Measurements from ENCODE around the gene HTRA2.
A peak's percentile ranks its signal among the peaks of the same experiment; 100 is the strongest.
"Not testable (repeated sequence)": the region's sequence is repeated elsewhere in the genome, so short reads cannot be mapped to it uniquely, and the experiment has no call there.

Gene HTRA2

GRCh38 chr2:74529357-74530238 lies at the start of gene HTRA2, which contains the start of gene AUP1:
TSS of gene HTRA2 (plus strand) at chr2:74529933. CDS start at chr2:74530007, 74 bp downstream.
TSS of gene AUP1 (minus strand) at chr2:74529706. CDS start at chr2:74529629, 77 bp downstream.
- peak; percentile 99 for DNase-seq (ENCODE audit: low spot score)

DNA sequence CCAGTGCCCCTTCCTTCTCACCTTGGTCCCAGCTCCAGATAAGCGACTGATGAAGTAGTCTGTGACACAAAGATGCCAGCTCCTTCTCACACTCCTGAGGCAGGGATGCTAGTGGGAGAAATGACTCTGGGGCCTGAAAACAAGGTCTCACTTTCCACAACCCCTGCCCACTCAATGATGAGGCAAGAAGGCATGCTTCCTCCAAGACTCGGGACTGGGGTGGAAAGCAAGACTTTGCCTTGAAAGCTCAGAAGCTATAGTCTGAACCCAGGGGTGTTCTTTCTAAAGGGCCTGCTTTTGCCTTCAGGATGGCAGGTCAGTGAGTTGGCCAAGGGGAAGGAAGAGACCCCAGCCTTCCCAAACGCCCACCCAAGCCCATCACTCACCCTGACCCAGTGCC lies 48.3 kb upstream of the HTRA2 start:
- DNase-seq (ENCODE audit: low spot score) = no peak

- peak; percentile 50 for DNase-seq (ENCODE audit: low spot score)
These were observed 47.6 kb upstream of the HTRA2 start for GRCh38 chr2:74481961-74482800.

DNA sequence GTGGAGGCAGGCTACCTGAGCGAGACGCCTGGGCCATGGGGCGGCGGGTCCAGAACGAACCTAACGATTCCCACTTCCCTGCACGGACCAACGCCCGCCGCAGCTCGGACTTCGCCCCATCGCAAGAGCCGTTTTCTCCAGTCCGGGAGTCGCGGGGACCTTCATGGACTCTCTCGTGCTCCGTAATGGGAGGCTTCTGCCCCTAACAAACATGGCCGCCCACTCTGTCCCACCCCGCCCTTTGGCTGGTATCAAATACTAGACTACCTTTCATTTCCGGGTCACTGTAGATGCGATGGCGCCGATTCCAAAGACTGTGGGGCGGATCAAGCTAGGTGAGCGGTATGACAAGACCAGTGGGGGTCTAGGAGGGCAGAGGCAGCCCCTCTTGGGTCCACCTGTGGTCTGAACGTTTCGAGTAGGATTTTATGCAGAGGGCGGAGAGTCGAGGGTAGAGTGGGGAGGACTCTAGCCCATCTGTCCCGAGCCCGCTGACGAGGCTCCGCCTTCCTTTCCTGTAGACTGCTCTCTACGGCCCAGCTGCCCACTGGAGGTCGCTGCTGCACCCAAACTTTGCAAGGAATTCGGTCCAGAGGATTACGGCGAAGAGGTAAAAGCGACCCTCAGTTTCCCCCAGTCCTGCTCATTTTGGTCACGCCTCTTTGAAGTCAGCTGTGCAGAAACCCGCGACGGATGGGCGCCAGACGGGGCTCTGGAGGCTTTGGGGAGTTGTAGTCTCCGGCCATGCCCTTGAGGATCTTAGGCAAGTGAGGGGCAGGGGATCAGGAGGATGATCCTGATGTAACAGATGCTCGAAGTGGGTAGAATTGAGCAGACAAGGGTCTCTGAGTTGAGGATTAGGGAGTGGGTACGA lies 46.7 kb upstream of the HTRA2 start, which contains the start of the genes CCDC142 and TTC31:
Gene CCDC142 (minus strand): TSS at position 198 of the 874 bp plus-strand sequence. CDS start 161 bp downstream, at position 37.
Gene TTC31 (plus strand): TSS at position 281 of the 874 bp plus-strand sequence. CDS start 15 bp downstream, at position 296.
- DNase-seq (ENCODE audit: low spot score) = peak; percentile 92

DNA sequence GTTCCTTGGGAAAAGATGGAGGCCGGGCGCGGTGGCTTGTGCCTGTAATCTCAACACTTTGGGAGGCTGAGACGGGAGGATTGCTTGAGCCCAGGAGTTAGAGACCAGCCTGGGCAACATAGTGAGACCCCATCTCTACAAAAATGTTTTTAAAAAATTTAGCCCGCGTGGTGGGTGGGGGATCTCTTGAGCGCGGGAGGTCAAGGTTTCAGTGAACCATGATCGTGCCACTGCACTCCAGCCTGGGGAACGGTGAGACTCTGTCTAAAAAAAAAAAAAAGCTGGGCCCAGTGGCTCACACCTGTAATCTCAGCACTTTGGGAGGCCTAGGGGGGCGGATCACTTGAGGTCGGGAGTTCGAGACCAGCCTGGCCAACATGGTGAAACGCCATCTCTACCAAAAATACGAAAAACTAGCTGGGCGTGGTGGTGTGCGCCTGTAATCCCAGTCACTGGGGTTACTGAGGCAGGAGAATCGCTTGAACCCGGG lies 46.0 kb upstream of the HTRA2 start:
- not testable (repeated sequence) for DNase-seq (ENCODE audit: low spot score)

DNA sequence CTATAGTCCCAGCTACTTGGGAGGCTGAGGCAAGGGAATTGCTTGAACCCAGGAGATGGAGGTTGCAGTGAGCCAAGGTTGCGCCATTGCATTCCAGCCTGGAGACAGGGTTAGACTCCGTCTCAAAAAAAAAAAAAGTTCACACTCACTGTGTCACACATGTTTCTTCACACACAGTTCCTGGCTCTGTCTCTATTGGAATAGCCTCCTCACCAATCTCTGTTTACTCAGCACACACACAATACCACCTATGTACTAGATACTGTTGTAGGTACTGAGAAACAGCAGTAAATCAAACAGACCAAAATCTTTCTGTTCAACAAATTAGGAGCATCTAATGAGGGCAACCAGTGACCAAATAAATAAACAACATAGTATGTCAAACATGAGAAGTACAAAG lies 43.6 kb upstream of the HTRA2 start:
- DNase-seq (ENCODE audit: low spot score) = no peak

GRCh38 chr2:74488643-74489481 lies 40.9 kb upstream of the HTRA2 start:
- DNase-seq (ENCODE audit: low spot score) = no peak

DNA sequence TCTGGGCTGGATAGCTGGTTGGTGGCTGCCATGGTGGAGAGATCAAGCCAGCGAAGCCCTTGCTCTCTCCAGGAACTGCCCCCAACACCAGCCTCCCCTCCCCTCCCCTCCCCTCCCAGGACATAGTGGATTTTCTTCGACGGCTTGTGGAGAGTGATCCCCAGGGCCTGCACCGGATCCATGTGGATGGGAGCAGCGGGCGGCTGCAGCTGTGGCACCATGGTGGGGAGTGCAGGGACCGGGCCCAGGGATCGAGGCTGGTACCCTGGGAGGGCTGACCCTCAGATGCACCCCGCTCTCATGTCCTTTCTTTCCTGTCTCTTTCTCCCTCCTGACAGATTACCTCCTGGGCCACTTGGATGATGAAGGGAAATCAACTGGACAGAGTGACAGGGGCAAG lies 39.8 kb upstream of the HTRA2 start:
- DNase-seq (ENCODE audit: low spot score) = no peak

DNA sequence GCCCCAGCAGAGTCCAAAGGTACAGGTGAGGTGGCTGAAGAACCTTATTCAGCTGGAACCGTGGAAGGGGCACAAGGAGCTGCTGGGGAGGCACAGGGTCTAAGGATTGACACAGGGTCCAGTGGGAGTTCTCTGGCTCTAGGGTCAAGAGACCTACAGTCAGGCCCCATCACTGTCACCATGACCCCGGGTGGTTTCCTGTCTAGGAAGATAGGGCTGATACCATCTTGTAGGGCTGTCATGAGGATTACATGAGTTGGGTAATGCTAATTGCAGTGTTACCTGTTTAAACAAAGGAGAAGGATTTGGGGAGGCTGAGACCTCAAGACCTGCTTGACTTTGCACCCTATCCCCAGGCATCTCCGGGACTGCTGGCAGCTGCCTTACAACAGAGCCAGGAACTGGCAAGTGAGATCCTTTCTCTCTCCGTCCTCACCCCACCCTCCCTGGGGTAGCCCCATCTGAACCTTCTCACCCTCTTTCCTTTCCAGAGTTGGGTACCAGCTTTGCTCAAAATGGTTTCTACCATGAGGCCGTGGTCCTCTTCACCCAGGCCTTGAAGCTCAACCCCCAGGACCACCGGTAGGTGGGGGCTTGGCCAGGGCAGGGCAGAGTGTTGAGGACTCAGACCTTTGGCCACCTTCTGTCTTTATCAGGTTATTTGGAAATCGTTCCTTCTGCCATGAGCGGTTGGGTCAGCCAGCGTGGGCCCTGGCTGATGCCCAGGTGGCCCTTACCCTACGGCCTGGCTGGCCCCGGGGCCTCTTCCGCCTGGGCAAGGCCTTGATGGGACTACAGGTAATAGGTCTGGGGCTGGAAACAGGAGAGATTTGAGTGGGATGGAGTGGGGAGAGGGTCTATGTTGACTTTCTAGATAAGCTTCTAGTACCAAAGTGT lies 37.8 kb upstream of the HTRA2 start:
- no peak for DNase-seq (ENCODE audit: low spot score)

DNA sequence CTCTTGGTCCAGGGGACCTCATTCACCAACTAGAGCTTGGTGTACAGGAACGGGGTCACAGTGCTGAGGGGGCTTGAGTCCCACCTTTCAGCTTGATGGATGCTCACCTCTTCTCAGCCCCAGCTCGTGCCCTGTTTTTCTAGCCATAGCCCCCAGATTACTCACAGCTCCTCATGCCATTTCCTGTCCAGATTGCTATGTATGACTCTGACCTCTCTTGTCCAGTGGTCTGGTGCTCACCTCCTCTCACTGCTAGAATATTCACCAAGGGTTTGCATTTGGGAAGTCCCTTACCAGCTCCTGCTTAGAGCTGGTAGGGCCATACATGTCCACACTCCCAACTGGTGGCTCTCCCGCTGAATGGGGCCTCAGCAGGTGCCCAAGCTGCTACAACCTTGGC lies 36.2 kb upstream of the HTRA2 start:
- DNase-seq (ENCODE audit: low spot score) = no peak

DNA sequence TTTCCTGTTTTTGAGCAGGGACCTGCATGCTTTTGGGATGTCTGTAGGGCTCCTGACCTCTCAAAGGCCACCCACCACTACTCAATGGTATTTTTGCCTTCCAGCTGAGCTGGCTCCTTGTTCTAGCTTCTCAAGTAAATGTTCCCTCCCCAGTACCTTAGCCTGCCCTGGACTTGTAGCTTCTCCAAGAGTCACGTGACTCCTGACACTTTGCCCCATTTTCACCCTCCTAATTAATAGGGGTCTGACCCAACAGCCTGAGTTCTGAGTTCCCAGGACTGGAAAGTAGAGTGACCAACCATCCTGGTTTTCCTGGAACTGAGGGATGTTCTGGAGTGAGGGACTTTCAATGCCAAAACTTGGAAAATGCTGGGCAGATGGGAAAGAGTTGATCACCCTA lies 34.3 kb upstream of the HTRA2 start:
- DNase-seq (ENCODE audit: low spot score) = no peak

DNA sequence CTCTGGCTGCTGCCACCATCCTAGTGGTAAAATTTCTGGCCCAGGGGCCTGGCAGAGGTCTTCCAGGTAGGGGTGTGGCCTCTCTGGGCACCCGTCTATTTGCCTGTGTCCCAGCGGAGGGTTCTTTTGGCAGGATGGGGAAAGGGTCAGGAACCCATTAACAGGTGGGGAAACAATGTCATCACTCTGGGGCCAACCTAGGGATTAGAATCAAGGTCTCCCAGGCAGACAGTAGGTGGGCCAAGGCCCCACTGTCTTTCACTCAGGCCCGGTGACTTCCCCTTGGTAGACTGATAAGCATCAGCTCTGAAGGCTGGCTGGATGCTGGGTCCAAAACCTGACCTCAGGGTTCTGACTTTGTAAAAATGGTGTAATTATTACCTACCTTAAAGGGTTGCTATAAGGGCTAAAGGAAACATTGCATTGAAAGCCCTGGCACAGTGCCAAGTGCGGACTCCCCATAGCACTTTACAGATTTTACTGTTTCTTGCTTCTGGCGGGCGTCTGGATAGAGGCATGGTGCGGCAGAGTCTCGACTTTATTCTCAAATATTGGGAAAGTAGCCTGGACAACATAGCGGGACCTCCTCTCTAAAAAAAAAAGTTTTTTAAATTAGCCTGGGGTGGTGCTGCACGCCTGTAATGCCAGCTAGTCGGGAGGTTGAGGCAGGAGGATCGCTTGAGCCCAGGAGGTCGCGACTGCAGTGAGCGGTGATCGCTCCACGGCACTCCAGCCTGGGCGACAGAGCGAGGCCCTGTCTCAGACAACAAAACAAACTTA lies 32.5 kb upstream of the HTRA2 start:
- no peak for DNase-seq (ENCODE audit: low spot score)

DNA sequence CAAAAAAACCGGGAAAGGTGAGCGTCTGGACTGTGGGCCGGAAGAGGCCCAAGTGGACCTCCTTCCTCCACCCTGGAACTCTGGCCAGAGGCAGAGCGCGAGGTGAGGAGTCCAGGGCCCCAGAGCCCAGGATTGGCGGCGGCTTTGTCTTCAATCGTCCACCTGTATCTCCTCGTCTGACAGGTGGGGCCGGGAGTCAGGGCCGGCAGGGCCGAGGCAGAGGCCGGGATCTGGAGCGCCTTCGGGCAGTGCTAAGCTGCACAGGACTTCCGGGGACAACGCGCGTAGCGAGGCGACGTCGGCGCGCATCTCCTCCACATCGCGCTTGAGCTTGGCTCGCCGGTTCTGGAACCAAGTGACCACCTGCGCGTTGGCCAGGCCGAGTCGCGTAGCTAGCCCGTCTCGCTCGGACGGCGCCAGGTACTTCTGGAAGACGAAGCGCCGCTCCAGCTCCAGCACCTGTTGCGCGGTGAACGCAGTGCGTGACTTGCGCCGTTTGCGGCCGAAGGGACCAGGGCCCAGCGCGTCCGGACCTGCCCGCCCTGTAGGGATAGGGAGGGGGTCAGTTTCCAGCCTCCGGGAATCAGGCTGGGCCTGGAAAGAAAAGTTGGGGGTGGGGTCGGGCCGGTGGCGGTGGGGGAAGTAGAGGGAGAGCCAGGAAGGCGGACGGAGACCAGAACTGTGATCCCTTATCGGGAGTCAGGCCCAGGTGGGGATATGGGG lies 31.8 kb upstream of the HTRA2 start:
- no peak for DNase-seq (ENCODE audit: low spot score)

DNA sequence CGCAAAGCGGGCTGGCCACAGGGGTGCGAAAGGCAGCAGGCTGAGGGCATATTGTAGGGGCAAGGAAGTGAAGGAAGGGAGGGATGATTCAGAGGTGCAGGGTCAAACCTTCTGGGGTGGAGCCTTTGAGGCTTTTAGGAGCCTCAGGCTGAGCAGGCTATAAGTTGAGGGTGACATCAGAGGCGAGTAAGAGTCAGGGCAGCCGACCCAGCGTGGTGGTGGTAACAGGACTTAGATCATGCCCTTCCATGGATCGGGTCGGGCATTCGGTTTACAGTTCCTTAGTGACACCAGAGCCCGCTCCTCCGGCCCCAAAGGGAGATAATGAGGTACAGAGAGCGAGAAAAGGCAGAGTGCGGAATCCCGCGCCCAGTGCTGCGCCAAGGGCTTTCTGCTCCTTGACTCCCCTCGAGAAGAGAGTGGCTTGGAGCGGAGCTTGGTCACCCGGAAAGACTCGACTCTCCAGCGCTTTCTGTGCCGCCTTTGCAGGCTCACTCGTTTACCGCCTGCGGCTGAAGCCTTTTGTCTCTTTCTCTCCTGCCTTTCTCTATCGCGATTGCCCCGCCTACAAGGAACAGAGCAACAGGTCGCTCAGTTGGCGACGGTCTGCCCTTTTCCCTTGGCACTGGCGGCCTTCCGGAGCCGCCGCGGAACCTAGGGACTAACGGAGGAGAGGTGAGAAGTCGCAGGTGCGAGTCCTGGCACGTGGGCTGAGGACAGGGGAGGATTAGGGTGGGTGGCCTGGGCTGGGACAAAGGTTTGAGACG lies 31.1 kb upstream of the HTRA2 start:
- DNase-seq (ENCODE audit: low spot score) = no peak

DNA sequence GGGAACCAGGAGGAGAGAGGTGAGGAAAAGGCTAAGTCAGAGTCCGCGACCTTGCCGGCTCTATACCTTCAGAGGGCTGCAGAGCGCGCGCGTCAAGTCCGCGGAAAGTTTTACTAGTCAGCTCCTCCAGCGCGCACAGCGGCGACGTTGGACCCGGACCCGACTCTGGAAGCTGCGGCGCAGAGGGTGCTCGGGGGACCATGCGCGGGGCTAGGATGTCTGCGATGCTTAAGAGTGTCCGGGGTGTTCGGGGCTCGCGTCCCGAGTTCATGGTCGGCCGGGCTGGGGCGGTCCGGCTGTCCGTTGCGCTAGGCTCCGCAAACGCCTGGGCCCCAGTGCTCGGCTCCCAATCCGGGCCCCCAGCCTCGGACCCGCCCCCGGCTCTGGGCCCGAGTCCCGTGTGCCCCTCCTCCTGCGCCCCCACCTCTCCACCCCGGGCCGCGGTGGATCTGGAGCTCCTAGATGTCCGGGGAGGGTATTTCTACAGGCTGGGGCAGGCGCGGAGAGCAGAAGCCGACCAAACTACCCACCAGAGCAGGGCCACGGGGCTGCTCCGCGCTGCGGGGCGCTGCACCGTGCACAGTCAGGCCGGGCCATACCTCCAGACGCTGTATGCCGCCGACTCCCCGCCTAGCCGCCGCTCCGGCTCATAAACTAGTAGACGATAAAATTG lies 30.3 kb upstream of the HTRA2 start, which contains the start of gene LBX2:
Gene LBX2 (minus strand): TSS at position 337 of the 673 bp plus-strand sequence. CDS start 66 bp downstream, at position 271.
- DNase-seq (ENCODE audit: low spot score) = no peak

DNA sequence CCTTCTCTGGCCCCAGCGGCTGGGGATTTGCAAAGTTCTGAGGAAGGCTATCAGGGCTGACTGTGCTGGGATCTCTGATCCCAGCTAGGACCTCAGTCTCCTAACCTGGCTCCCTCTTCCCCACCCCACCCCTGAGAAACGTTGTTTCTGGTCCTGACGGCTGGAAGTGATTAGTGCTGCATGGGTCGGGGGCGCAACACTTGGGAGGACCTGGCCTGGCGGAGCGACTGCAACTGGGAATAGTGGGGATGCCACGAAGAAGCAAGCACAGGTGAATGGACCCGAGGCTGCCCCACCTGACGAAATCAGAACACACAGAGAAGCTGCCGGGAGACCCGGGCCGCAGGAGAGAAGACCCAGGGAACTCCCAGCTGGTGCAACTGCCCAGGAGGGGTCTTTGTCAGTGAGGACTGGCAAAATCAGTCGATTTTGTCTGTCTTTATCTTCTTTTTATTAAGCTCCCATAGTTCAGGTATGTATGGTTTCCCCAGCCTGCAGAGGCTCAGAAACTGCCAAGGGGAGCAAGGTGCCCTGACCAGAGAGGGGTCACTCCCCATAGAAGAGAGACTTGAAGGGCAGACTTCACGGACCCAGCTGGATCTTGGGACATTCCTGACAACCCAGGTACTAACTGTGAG lies 29.7 kb upstream of the HTRA2 start:
- no peak for DNase-seq (ENCODE audit: low spot score)

Measured in AG20443 (cell line).